ENCODE results near the gene TMEM45A. TPM values are rescaled to one million over a fixed set of nuclear protein-coding genes. Genes with fewer than 3 reads are reported as not detected.
"Not testable (repeated sequence)": the region's sequence is repeated elsewhere in the genome, so short reads cannot be mapped to it uniquely, and the experiment has no call there.

The TMEM45A gene
- total RNA-seq, 1 donor from 2014 or later = 8.0 TPM

GRCh38 chr3:100558233-100558632 lies 65.8 kb downstream of the TMEM45A start:
- intact Hi-C loops (cut with DNase I) = no loop called here
- no peak for ATAC-seq
- DNase-seq (ENCODE audit: missing footprints) = no peak

DNA sequence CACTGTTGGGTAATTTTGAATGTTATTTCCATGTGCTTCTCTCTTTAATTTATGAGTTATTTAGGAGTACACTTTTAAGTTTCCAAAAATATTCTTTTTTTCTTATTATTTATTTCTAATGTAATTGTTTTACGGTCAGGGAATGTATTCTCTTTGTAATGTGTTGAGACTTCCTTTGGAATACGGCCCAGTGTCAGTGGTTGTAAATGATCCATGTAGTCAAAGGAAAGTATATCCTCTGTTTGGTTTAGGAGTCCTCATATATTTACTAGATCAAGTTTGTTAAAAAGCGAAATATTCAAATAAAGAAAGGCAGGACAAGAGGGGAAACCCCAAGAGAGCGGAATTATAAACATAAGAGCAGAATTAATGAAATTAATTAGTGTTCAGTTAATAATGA lies 68.0 kb downstream of the TMEM45A start:
- intact Hi-C loops (cut with DNase I) = no loop called here
- ATAC-seq (no peak), DNase-seq (ENCODE audit: missing footprints) (no peak)

DNA sequence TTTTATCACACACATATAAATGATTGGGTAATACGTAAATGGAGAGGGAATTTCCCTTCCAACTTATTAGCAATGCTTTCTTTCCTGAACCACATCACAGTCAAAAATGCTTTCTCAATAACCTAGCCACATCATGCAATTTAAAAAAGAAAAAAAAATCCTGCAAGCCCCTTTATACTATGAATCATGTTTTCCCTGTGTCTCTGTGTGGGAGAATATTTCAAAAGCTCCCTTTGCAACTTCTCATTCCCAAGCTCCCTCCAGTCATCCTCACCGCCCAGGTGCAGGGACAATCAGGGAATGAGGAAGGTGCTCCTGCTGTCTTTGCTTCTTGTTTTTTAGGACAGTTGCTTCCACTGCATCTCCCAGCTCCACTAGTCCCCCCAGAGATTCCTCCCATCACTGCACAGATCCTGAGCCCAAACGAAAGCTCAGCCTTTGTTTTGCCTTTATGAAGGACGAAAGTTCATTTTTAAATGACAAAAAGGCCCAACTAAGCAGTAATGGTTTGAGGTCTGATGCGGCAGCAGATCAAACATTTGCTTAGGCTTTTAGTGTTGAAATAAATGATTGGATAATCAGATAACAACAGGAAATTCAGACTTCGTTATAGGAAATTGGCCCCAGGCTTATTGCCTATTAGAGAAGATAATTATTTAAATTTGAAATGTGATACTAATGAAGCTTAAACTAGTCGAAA lies 69.2 kb downstream of the TMEM45A start:
- no peak for ATAC-seq
- intact Hi-C loops (cut with DNase I) = no loop called here
- no peak for DNase-seq (ENCODE audit: missing footprints)

DNA sequence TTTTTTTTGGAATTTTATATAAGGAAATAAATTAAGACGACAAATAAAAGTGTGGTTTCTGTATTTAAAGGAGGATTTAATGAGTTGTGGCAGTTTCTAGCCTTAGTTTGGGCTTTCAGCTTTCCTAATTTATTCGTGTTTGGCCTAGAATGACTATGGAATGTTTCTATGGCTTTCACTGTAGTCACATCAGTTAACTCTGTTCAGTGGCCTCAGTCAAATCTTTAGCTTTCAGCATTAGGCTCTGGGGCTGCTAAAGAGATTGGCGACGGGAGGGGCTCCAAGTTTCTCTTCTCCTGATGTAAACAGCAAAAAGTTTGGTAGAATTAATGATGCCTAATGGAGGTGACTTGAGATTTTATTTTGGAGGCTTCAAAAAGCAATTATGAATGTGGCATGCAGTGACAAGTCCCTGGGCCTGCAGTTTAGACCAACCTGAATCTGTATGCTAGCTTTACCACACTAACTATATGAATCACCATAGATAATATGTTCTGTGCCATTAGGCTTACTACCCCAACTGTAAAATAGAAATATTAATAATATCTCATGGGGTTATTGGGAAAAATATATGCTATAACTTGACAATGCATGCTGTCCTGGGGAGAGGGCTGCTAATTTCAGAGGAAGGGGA lies 69.9 kb downstream of the TMEM45A start:
- DNase-seq (ENCODE audit: missing footprints) = no peak
- intact Hi-C loops (cut with DNase I) = no loop called here
- ATAC-seq = no peak

GRCh38 chr3:100563228-100563627 lies 70.8 kb downstream of the TMEM45A start:
- ATAC-seq (no peak), DNase-seq (ENCODE audit: missing footprints) (no peak)
- intact Hi-C loops (cut with DNase I) = no loop called here

DNA sequence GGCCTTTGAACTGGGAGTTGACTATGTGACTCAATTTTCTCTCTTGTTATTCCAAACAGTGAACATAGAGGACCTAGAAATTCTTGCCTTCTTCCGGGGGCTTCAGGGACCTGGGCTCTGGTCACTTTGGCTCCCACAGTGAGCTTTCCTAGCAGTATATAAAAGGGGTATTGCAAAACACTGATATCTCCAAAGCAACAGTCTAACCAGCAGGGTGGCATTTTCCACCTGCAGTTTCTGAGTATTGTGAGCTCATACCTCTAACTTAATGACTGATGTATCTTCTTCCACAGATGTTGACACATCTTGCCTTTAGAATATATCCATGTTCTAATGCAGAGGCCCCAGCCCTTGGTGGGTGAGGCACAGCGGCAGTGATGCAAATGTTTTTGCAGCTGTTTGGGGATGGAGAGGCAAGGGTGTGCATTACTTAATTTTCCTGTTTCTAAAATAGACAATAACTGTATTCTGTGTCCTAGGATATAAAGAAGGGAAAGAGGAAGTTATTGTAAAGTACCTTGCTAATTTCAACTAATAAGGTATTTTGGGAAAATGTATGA lies 71.3 kb downstream of the TMEM45A start:
- intact Hi-C loops (cut with DNase I) = no loop called here
- DNase-seq (ENCODE audit: missing footprints) = no peak
- no peak for ATAC-seq

DNA sequence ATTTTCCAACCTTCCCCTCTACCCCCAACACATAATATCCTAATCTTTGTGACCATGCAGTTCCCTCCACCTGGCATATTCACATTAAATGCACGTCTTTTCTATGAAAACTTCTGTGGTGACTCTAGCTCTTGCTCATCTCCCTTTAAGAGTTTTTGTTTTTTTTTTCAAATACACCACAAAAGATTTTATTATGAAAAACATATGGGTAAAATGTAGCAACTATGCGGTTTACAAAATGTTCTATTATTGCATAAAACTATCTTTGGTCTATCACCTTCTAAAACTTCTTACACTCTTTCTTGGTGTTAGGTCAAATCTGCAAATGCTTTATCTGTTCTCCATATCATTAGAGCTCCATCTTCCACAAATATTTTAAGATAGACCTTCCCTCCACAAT lies 78.4 kb downstream of the TMEM45A start:
- no peak for ATAC-seq

DNA sequence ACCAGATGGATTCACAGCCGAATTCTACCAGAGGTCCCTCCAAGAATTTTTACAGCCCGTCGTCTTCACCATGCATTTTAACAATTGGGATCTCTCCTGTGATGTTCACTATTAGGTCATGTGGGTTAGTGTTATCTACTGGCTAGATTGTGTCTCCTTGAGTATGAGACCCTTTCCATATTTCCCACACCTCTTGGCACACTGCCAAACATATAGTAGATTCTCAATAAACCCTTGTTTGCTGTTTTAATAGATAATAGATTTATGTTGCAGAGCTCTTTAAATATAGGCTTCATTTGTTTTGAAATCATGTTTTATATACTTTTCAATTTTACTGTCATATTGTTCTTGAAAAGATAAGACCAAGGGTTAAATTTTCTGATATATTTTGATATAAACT lies 82.1 kb downstream of the TMEM45A start:
- DNase-seq (ENCODE audit: missing footprints) (no peak), ATAC-seq (no peak)
- intact Hi-C loops (cut with DNase I) = no loop called here

More for the DNA sequence above, 78.4 kb downstream of the TMEM45A start:
- DNase-seq (ENCODE audit: missing footprints) = no peak
- intact Hi-C loops (cut with DNase I) = no loop called here

DNA sequence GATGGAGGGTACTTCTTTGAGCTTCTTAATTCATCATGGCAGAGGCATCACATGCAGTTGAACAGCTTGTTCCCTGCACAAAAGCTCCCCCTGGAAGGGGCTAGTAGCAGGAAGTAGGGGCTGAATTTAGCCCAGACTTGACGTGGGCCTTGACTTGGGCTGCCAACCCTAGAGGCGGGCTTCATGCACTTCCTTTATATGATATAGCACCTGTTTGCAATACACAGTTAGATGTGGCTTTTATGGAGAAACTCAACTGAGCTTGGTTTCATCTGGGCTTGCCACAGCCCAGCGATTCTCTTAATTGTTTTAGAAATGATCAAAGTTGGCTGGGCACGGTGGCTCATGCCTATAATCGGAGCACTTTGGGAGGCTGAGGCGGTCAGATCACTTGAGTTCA lies 83.3 kb downstream of the TMEM45A start:
- intact Hi-C loops (cut with DNase I) = no loop called here
- ATAC-seq (no peak), DNase-seq (ENCODE audit: missing footprints) (no peak)

DNA sequence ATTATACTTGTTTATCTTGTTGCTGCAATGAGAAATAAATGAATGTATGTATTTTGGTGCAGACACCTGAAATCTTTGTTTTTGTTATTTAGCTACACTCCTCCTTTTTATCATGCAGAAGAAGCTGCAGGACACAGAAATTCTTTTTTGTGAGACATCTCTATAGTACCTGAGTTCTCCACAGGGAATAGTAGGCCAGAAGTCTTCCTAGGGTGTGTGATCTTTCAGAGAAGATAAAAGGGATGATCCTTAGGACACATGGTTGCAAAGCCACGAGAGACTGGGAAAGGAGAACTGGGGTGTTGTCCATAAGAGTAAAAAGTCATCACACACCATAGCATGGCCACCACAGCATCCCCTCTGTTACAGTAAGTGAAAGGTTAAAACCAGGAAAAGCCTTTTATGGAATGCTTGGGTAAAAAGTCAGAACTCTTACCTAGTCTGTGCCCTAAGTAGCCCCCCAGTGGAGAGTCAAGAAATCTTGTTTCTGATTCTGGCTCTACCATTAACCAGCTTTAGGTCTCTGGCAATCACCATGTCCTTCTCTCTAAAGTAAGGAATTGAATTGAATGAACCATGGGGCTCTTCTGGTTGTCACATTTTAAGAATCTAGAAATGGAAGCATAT lies 85.1 kb downstream of the TMEM45A start:
- intact Hi-C loops (cut with DNase I) = no loop called here
- no peak for DNase-seq (ENCODE audit: missing footprints)
- ATAC-seq = no peak

- intact Hi-C loops (cut with DNase I) = no loop called here
- ATAC-seq (no peak), DNase-seq (ENCODE audit: missing footprints) (no peak)
These were observed 86.2 kb downstream of the TMEM45A start for GRCh38 chr3:100578646-100579045.

DNA sequence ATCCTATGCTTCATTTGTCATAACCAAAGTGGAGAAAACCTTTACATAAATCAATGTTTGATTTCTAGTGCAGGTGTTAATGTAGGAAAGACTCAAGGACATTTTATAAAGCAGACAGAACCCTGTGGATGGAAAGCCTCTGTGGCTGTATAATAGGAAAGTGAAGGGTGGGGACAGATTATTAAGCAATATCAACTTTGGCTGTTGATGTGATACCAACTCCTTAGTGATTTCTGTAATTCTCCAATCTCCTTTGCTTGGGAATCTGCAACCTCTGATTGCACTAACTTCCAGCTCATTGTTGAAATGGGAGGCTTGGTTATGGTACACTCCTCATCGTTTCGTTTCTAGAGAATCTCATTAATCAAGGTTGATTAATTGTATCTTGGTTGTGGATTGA lies 87.7 kb downstream of the TMEM45A start:
- intact Hi-C loops (cut with DNase I) = no loop called here
- no peak for DNase-seq (ENCODE audit: missing footprints)
- no peak for ATAC-seq

DNA sequence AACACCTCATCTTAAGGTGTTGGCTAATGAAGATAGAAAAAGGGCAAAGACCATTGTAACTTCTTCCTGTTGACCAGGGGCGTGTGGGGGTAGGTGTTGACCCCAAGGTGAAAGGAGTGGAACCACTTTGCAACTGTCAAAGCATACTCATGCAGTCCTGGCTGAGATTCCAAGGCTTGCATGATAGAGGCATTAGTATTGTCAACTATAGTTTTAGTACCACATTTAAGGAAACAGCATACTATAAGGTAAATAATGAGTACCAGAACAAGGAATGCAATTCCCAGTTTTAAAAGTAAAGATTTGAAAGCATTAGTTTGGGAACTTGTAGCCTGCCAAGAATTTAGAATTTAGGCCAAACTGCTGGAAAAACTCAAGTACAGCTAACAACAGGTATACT lies 89.2 kb downstream of the TMEM45A start:
- DNase-seq (ENCODE audit: missing footprints) (no peak), ATAC-seq (no peak)
- intact Hi-C loops (cut with DNase I) = no loop called here

GRCh38 chr3:100582157-100582556 lies 89.7 kb downstream of the TMEM45A start:
- ATAC-seq; intact Hi-C loops (cut with DNase I); DNase-seq (ENCODE audit: missing footprints): not testable (repeated sequence)

- DNase-seq (ENCODE audit: missing footprints) (no peak), ATAC-seq (no peak)
- intact Hi-C loops (cut with DNase I) = no loop called here
These were observed 91.8 kb downstream of the TMEM45A start for GRCh38 chr3:100584101-100584660.

GRCh38 chr3:100586832-100587231 lies 94.4 kb downstream of the TMEM45A start:
- ATAC-seq = no peak
- intact Hi-C loops (cut with DNase I) = no loop called here

DNA sequence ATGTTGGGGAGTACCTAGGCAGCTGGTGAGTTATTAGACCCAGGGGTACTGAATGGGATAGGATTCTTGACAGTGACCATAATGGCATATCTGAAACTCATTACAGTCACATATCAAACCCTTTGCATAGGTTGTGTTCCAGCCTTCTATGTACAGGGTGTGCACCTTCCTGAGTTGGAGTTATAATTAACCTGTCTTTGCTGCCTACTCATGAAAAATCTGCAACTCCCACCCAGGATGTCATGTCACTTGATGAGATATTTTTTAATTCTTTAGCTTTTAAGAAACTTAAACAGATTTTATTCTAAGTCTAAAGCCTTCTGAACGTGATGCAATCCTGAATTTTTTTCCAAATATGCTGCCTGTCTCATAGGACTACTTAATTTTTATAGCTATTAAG lies 95.8 kb downstream of the TMEM45A start:
- no peak for DNase-seq (ENCODE audit: missing footprints)
- intact Hi-C loops (cut with DNase I) = loop anchor here (2.0 kb wide), 1 partner anchor 271 kb away; no protein-coding TSS in a partner anchor
- no peak for ATAC-seq

More at GRCh38 chr3:100586832-100587231, 94.4 kb downstream of the TMEM45A start:
- DNase-seq (ENCODE audit: missing footprints) = no peak

- ATAC-seq (peak; percentile 75), DNase-seq (ENCODE audit: missing footprints) (no peak)
- intact Hi-C loops (cut with DNase I) = loop anchor here (5.0 kb wide), 1 partner anchor 758 kb away; no protein-coding TSS in a partner anchor
These were observed 97.9 kb downstream of the TMEM45A start for GRCh38 chr3:100590114-100590839.

DNA sequence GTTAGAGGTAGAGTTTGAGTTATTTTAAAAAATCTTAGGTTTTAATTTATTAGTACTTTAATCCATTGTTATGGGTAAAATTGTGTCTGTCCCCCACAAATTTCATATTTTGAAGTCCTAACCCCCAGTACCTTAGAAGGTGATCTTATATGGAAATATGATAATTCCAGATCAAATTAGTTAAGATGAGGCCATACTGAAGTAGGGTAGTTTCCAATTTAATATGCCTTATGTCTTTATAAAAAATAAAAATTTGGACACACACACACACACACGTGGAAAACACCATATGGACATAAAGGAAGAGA lies 98.4 kb downstream of the TMEM45A start:
- DNase-seq (ENCODE audit: missing footprints) (no peak), ATAC-seq (no peak)
- intact Hi-C loops (cut with DNase I) = loop anchor here (1.0 to 5.0 kb wide), 2 partner anchors 127 to 758 kb away; no protein-coding TSS in a partner anchor
